ENCODE measurements around the gene RBMS1.

RBMS1 gene

GRCh38 chr2:160266037-160266551 is 227.5 kb downstream of the RBMS1 start:
- no peak for DNase-seq (ENCODE audit: low read depth in 1 of 2, low spot score in 1 of 2)
- TF ChIP-seq, protein P1, sequence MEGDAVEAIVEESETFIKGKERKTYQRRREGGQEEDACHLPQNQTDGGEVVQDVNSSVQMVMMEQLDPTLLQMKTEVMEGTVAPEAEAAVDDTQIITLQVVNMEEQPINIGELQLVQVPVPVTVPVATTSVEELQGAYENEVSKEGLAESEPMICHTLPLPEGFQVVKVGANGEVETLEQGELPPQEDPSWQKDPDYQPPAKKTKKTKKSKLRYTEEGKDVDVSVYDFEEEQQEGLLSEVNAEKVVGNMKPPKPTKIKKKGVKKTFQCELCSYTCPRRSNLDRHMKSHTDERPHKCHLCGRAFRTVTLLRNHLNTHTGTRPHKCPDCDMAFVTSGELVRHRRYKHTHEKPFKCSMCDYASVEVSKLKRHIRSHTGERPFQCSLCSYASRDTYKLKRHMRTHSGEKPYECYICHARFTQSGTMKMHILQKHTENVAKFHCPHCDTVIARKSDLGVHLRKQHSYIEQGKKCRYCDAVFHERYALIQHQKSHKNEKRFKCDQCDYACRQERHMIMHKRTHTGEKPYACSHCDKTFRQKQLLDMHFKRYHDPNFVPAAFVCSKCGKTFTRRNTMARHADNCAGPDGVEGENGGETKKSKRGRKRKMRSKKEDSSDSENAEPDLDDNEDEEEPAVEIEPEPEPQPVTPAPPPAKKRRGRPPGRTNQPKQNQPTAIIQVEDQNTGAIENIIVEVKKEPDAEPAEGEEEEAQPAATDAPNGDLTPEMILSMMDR (IDR thresholded peaks at IDR 0.05; ENCODE audit: insufficient read depth, low read length), result no peak
- TF ChIP-seq GABPA (IDR thresholded peaks at IDR 0.05; ENCODE audit: low read depth) (no peak), SPI1 (IDR thresholded peaks at IDR 0.05; ENCODE audit: borderline replicate concordance, low read depth) (no peak), POLR2AphosphoS5 (IDR thresholded peaks at IDR 0.05; ENCODE audit: low read depth) (no peak)
- TF ChIP-seq, protein P2, sequence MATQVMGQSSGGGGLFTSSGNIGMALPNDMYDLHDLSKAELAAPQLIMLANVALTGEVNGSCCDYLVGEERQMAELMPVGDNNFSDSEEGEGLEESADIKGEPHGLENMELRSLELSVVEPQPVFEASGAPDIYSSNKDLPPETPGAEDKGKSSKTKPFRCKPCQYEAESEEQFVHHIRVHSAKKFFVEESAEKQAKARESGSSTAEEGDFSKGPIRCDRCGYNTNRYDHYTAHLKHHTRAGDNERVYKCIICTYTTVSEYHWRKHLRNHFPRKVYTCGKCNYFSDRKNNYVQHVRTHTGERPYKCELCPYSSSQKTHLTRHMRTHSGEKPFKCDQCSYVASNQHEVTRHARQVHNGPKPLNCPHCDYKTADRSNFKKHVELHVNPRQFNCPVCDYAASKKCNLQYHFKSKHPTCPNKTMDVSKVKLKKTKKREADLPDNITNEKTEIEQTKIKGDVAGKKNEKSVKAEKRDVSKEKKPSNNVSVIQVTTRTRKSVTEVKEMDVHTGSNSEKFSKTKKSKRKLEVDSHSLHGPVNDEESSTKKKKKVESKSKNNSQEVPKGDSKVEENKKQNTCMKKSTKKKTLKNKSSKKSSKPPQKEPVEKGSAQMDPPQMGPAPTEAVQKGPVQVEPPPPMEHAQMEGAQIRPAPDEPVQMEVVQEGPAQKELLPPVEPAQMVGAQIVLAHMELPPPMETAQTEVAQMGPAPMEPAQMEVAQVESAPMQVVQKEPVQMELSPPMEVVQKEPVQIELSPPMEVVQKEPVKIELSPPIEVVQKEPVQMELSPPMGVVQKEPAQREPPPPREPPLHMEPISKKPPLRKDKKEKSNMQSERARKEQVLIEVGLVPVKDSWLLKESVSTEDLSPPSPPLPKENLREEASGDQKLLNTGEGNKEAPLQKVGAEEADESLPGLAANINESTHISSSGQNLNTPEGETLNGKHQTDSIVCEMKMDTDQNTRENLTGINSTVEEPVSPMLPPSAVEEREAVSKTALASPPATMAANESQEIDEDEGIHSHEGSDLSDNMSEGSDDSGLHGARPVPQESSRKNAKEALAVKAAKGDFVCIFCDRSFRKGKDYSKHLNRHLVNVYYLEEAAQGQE (IDR thresholded peaks at IDR 0.05; ENCODE audit: insufficient replicate concordance, low read depth), result no peak
- H3K4me3 ChIP-seq (replicated peaks; ENCODE audit: insufficient read depth, low read length), result no peak overlapping the region
- no peak overlapping the region for H3K27ac ChIP-seq (replicated peaks)
- H3K27me3 ChIP-seq (ENCODE audit: insufficient read depth, poor library complexity, severe bottlenecking), result no peaks in the 10 kb centered on the region

DNA sequence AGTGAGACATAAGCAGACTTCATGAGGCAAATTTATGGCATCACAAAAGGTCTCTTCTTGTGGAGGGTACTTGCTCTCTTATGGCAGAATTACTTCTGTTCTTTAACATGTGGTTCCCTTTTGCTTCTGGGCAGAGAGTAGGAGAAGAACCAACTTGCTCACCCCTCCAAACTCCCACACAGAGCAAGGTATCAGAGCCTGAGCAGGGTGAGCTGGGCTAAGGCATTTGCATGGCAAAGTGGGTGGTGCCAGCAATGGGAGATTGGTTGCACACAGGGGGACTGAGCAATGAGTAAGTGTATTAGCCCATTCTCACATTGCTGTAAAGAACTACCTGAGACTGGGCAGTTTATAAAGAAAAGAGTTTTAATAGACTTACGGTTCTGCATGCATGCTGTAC is 229.3 kb downstream of the RBMS1 start:
- H3K27ac ChIP-seq (replicated peaks), result no peak overlapping the region
- H3K27me3 ChIP-seq (ENCODE audit: insufficient read depth, poor library complexity, severe bottlenecking), result no peaks in the 10 kb centered on the region
- no peak for DNase-seq (ENCODE audit: low read depth in 1 of 2, low spot score in 1 of 2)
- no peak overlapping the region for H3K4me3 ChIP-seq (replicated peaks; ENCODE audit: insufficient read depth, low read length)
- no peak for TF ChIP-seq POLR2AphosphoS5 (IDR thresholded peaks at IDR 0.05; ENCODE audit: low read depth)
- no peak for TF ChIP-seq GABPA (IDR thresholded peaks at IDR 0.05; ENCODE audit: low read depth)
- TF ChIP-seq SPI1 (IDR thresholded peaks at IDR 0.05; ENCODE audit: borderline replicate concordance, low read depth), result no peak
- TF ChIP-seq, protein P1 (IDR thresholded peaks at IDR 0.05; ENCODE audit: insufficient read depth, low read length), result no peak
- TF ChIP-seq, protein P2 (IDR thresholded peaks at IDR 0.05; ENCODE audit: insufficient replicate concordance, low read depth), result no peak

GRCh38 chr2:160261732-160262131 is 231.9 kb downstream of the RBMS1 start:
- no peak overlapping the region for H3K27ac ChIP-seq (replicated peaks)
- H3K4me3 ChIP-seq (replicated peaks; ENCODE audit: insufficient read depth, low read length), result no peak overlapping the region
- no peaks in the 10 kb centered on the region for H3K27me3 ChIP-seq (ENCODE audit: insufficient read depth, poor library complexity, severe bottlenecking)
- DNase-seq (ENCODE audit: low read depth in 1 of 2, low spot score in 1 of 2), result no peak
- TF ChIP-seq, protein P2 (IDR thresholded peaks at IDR 0.05; ENCODE audit: insufficient replicate concordance, low read depth), result no peak
- TF ChIP-seq SPI1 (IDR thresholded peaks at IDR 0.05; ENCODE audit: borderline replicate concordance, low read depth), result no peak
- TF ChIP-seq GABPA (IDR thresholded peaks at IDR 0.05; ENCODE audit: low read depth), result no peak
- no peak for TF ChIP-seq POLR2AphosphoS5 (IDR thresholded peaks at IDR 0.05; ENCODE audit: low read depth)
- TF ChIP-seq, protein P1 (IDR thresholded peaks at IDR 0.05; ENCODE audit: insufficient read depth, low read length), result no peak

All from HL-60 (cell line).